ENCODE measurements around the gene USP44. TPM values are rescaled to one million over a fixed set of nuclear protein-coding genes. Genes with fewer than 3 reads are reported as not detected.

The USP44 gene
- total RNA-seq, 1 experiment from 2014 or later: not detected

GRCh38 chr12:95481888-95482287 is 69.4 kb downstream of the USP44 start:
- POLR2A ChIA-PET (ENCODE audit: unreplicated experiment): no interaction called here
- H3F3A ChIP-seq (ENCODE audit: low read length, unreplicated experiment): no peaks in the 10 kb centered on the region
- CTCF ChIA-PET: no interaction called here
- no peak overlapping the region for H2AFZ ChIP-seq (ENCODE audit: low read length)
- BruUV-seq (replicated peaks): no TSS peak
- H3K9me3 ChIP-seq (ENCODE audit: low read length): no peaks in the 10 kb centered on the region
- ATAC-seq: no peak
- H3K4me2 ChIP-seq (ENCODE audit: low read length): no peak overlapping the region
- no peaks in the 10 kb centered on the region for H3K27me3 ChIP-seq (ENCODE audit: low read length)
- intact Hi-C loops (cut with micrococcal nuclease): loop anchor here (10.0 kb wide), 1 partner anchor 377 kb away; no protein-coding TSS in a partner anchor
- no peak overlapping the region for H3K27ac ChIP-seq (ENCODE audit: low read length)
- no peak overlapping the region for H3K9ac ChIP-seq (ENCODE audit: low read length)
- H3K4me3 ChIP-seq (ENCODE audit: low read length): no peak overlapping the region
- H3K4me1 ChIP-seq (ENCODE audit: insufficient read depth, low read length): peaks cover 11% of the 10 kb centered on the region; the same call in 1 of the 2 replicates
- DNase-seq: no peak
- no peak for TF ChIP-seq EZH2phosphoT487 (IDR thresholded peaks at IDR 0.05; ENCODE audit: borderline replicate concordance, low read length)
- TF ChIP-seq EZH2 (IDR thresholded peaks at IDR 0.05; ENCODE audit: low read length, unreplicated experiment): no peak
- TF ChIP-seq, protein P1, sequence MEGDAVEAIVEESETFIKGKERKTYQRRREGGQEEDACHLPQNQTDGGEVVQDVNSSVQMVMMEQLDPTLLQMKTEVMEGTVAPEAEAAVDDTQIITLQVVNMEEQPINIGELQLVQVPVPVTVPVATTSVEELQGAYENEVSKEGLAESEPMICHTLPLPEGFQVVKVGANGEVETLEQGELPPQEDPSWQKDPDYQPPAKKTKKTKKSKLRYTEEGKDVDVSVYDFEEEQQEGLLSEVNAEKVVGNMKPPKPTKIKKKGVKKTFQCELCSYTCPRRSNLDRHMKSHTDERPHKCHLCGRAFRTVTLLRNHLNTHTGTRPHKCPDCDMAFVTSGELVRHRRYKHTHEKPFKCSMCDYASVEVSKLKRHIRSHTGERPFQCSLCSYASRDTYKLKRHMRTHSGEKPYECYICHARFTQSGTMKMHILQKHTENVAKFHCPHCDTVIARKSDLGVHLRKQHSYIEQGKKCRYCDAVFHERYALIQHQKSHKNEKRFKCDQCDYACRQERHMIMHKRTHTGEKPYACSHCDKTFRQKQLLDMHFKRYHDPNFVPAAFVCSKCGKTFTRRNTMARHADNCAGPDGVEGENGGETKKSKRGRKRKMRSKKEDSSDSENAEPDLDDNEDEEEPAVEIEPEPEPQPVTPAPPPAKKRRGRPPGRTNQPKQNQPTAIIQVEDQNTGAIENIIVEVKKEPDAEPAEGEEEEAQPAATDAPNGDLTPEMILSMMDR (conservative IDR thresholded peaks at IDR 0.05; ENCODE audit: low read depth, low read length): no peak
- H4K20me1 ChIP-seq (ENCODE audit: low read length): peaks cover 52% of the 10 kb centered on the region
- no peaks in the 10 kb centered on the region for H3K9me2 ChIP-seq (replicated peaks; ENCODE audit: low read length)
- peaks cover 83% of the 10 kb centered on the region for H3K79me2 ChIP-seq (ENCODE audit: low read length)
- peaks cover 55% of the 10 kb centered on the region for H3K36me3 ChIP-seq (ENCODE audit: low read depth, low read length)

GRCh38 chr12:95481072-95481471 is 70.2 kb downstream of the USP44 start:
- Histone ChIP-seq H3K4me3 (ENCODE audit: low read length) (no peak overlapping the region), H4K20me1 (ENCODE audit: low read length) (peaks cover 53% of the 10 kb centered on the region), H3K4me1 (ENCODE audit: insufficient read depth, low read length) (peaks cover 12% of the 10 kb centered on the region; the same call in 1 of the 2 replicates), H3K36me3 (ENCODE audit: low read depth, low read length) (peaks cover 54% of the 10 kb centered on the region), H3K27ac (ENCODE audit: low read length) (no peak overlapping the region), H3K4me2 (ENCODE audit: low read length) (no peak overlapping the region), H3F3A (ENCODE audit: low read length, unreplicated experiment) (no peaks in the 10 kb centered on the region), H3K9me3 (ENCODE audit: low read length) (no peaks in the 10 kb centered on the region), H3K27me3 (ENCODE audit: low read length) (no peaks in the 10 kb centered on the region), H3K9ac (ENCODE audit: low read length) (no peak overlapping the region), H3K9me2 (replicated peaks; ENCODE audit: low read length) (no peaks in the 10 kb centered on the region), H2AFZ (ENCODE audit: low read length) (no peak overlapping the region), H3K79me2 (ENCODE audit: low read length) (peaks cover 91% of the 10 kb centered on the region)
- ChIA-PET POLR2A (ENCODE audit: unreplicated experiment) (no interaction called here), CTCF (no interaction called here)
- TF ChIP-seq EZH2phosphoT487 (IDR thresholded peaks at IDR 0.05; ENCODE audit: borderline replicate concordance, low read length) (no peak), EZH2 (IDR thresholded peaks at IDR 0.05; ENCODE audit: low read length, unreplicated experiment) (no peak)
- TF ChIP-seq, protein P1 (conservative IDR thresholded peaks at IDR 0.05; ENCODE audit: low read depth, low read length): no peak
- DNase-seq: no peak
- no TSS peak for BruUV-seq (replicated peaks)
- no peak for ATAC-seq
- intact Hi-C loops (cut with micrococcal nuclease): loop anchor here (10.0 kb wide), 1 partner anchor 376 kb away; no protein-coding TSS in a partner anchor

GRCh38 chr12:95480230-95480629 is 71.0 kb downstream of the USP44 start:
- Histone ChIP-seq H3K9ac (ENCODE audit: low read length) (no peak overlapping the region), H3K9me2 (replicated peaks; ENCODE audit: low read length) (no peaks in the 10 kb centered on the region), H3K36me3 (ENCODE audit: low read depth, low read length) (peaks cover 51% of the 10 kb centered on the region), H3K4me1 (ENCODE audit: insufficient read depth, low read length) (peaks cover 20% of the 10 kb centered on the region; the same call in 1 of the 2 replicates), H3K27ac (ENCODE audit: low read length) (no peak overlapping the region), H3F3A (ENCODE audit: low read length, unreplicated experiment) (no peaks in the 10 kb centered on the region), H4K20me1 (ENCODE audit: low read length) (peaks cover 62% of the 10 kb centered on the region), H3K9me3 (ENCODE audit: low read length) (no peaks in the 10 kb centered on the region), H3K4me3 (ENCODE audit: low read length) (no peak overlapping the region), H3K27me3 (ENCODE audit: low read length) (no peaks in the 10 kb centered on the region), H3K79me2 (ENCODE audit: low read length) (peaks cover 95% of the 10 kb centered on the region), H3K4me2 (ENCODE audit: low read length) (no peak overlapping the region), H2AFZ (ENCODE audit: low read length) (no peak overlapping the region)
- CTCF ChIA-PET: no interaction called here
- POLR2A ChIA-PET (ENCODE audit: unreplicated experiment): no interaction called here
- BruUV-seq (replicated peaks): no TSS peak
- ATAC-seq (peak; percentile 54), DNase-seq (peak; percentile 29)
- intact Hi-C loops (cut with micrococcal nuclease): loop anchor here (10.0 kb wide), 1 partner anchor 375 kb away; no protein-coding TSS in a partner anchor
- TF ChIP-seq, protein P1 (conservative IDR thresholded peaks at IDR 0.05; ENCODE audit: low read depth, low read length): no peak
- TF ChIP-seq EZH2 (IDR thresholded peaks at IDR 0.05; ENCODE audit: low read length, unreplicated experiment) (no peak), EZH2phosphoT487 (IDR thresholded peaks at IDR 0.05; ENCODE audit: borderline replicate concordance, low read length) (no peak)

Data from PC-3 (cell line).